Left ventricle myocardium inferior (tissue), 1 donor: ENCODE data around the gene NHSL1. TPM values are rescaled to one million over a fixed set of nuclear protein-coding genes. Genes with fewer than 3 reads are reported as not detected.

Experiments used
- DNase-seq: peaks from one replicate; pipeline ENCODE4 v3.0.0-alpha.2; 2020
- H3K27ac ChIP-seq: fragments of 200-600 bp; replicated peaks from 2 replicates; pipeline ENCODE4 v1.8.0; 2021
- H3K27me3 ChIP-seq: fragments of 200-600 bp; 2 replicates; pipeline ENCODE4 v1.8.0; 2021; ENCODE audit warnings: low read depth
- H3K36me3 ChIP-seq: fragments of 200-600 bp; 2 replicates; pipeline ENCODE4 v1.8.0; 2021
- H3K4me1 ChIP-seq: fragments of 200-600 bp; 2 replicates; pipeline ENCODE4 v1.8.0; 2021
- H3K4me3 ChIP-seq: fragments of 200-600 bp; 2 replicates; pipeline ENCODE4 v1.8.0; 2021; ENCODE audit warnings: mild to moderate bottlenecking, moderate library complexity
- H3K9me3 ChIP-seq: fragments of 200-600 bp; replicated peaks from 2 replicates; pipeline ENCODE4 v1.8.0; 2021
- CTCF ChIP-seq: fragments of 200-600 bp; IDR thresholded peaks from 2 replicates; pipeline ENCODE4 v1.8.0; 2021; ENCODE audit warnings: antibody characterized with exemption, mild to moderate bottlenecking, borderline replicate concordance
- intact Hi-C: fragments of 100-400 bp; cut with micrococcal nuclease; formaldehyde crosslinking; loops from one replicate; pipeline ENCODE4 v1.11.0; 2022
- total RNA-seq: library from RNA; stranded (reverse); fragmentation: NEBNext Ultra II Directional; extraction: Animal tissue kit (Norgen Biotek cat#: 25700); gene quantifications from one replicate; pipeline ENCODE4 v1.2.1, GENCODE V29; 2021
- donor health status: DM: no; HTN: yes; CAD: no; lungs with severe emphysema.

Gene NHSL1
- total RNA-seq, 1 donor from 2014 or later, result 44.7 TPM

- TF ChIP-seq CTCF, result no peak
- no peak for DNase-seq
- Histone ChIP-seq H3K36me3 (peaks cover 3% of the 10 kb centered on the region), H3K27me3 (no peaks in the 10 kb centered on the region), H3K27ac (no peak overlapping the region), H3K9me3 (peaks cover 7% of the 10 kb centered on the region), H3K4me3 (no peak overlapping the region), H3K4me1 (peaks cover 70% of the 10 kb centered on the region)
- intact Hi-C loops, result no loop called here
Measured at GRCh38 chr6:138518054-138518453, 18.8 kb upstream of the NHSL1 start.

- Histone ChIP-seq H3K4me3 (no peak overlapping the region), H3K27ac (no peak overlapping the region), H3K9me3 (peaks cover 7% of the 10 kb centered on the region), H3K27me3 (no peaks in the 10 kb centered on the region), H3K36me3 (peaks cover 3% of the 10 kb centered on the region), H3K4me1 (peaks cover 70% of the 10 kb centered on the region)
- TF ChIP-seq CTCF, result peak; percentile 69
- intact Hi-C loops, result no loop called here
- no peak for DNase-seq
Measured at GRCh38 chr6:138517635-138518034, 18.3 kb upstream of the NHSL1 start.

GRCh38 chr6:138515657-138516248 lies 16.5 kb upstream of the NHSL1 start:
- peaks cover 3% of the 10 kb centered on the region for H3K36me3 ChIP-seq
- H3K27me3 ChIP-seq, result no peaks in the 10 kb centered on the region
- intact Hi-C loops, result no loop called here
- no peak overlapping the region for H3K27ac ChIP-seq
- TF ChIP-seq CTCF, result no peak
- H3K4me3 ChIP-seq, result no peak overlapping the region
- no peak for DNase-seq
- peaks cover 7% of the 10 kb centered on the region for H3K9me3 ChIP-seq
- peaks cover 70% of the 10 kb centered on the region for H3K4me1 ChIP-seq

GRCh38 chr6:138514860-138515540 lies 15.7 kb upstream of the NHSL1 start:
- H3K27me3 ChIP-seq, result no peaks in the 10 kb centered on the region
- no peak for TF ChIP-seq CTCF
- no peak for DNase-seq
- peaks cover 3% of the 10 kb centered on the region for H3K36me3 ChIP-seq
- peaks cover 63% of the 10 kb centered on the region for H3K4me1 ChIP-seq
- intact Hi-C loops, result no loop called here
- peaks cover 7% of the 10 kb centered on the region for H3K9me3 ChIP-seq
- H3K27ac ChIP-seq, result no peak overlapping the region
- H3K4me3 ChIP-seq, result no peak overlapping the region

- H3K9me3 ChIP-seq, result peaks cover 2% of the 10 kb centered on the region
- no peak for TF ChIP-seq CTCF
- intact Hi-C loops, result no loop called here
- H3K4me3 ChIP-seq, result no peak overlapping the region
- no peak overlapping the region for H3K27ac ChIP-seq
- no peaks in the 10 kb centered on the region for H3K27me3 ChIP-seq
- H3K36me3 ChIP-seq, result peaks cover under 1% of the 10 kb centered on the region
- H3K4me1 ChIP-seq, result peaks cover 83% of the 10 kb centered on the region
- DNase-seq, result no peak
Measured at GRCh38 chr6:138512609-138513008, 13.3 kb upstream of the NHSL1 start.
